Activated naive CD4-positive, alpha-beta T cell treated with anti-CD3 and anti-CD28 coated beads, Interleukin-2, amount 50 U/mL, for 24 hours (primary cell): ENCODE data around the gene ARMC3.

Experiments
- H3K27ac Mint-ChIP-seq: one replicate; pipeline ENCODE4 v1.8.0; 2021; ENCODE audit warnings: mild to moderate bottlenecking, mixed read lengths
- H3K27me3 Mint-ChIP-seq: one replicate; pipeline ENCODE4 v1.8.0; 2021; ENCODE audit warnings: mixed read lengths
- H3K36me3 Mint-ChIP-seq: one replicate; pipeline ENCODE4 v1.8.0; 2021; ENCODE audit warnings: mixed read lengths
- H3K4me1 Mint-ChIP-seq: one replicate; pipeline ENCODE4 v1.8.0; 2021; ENCODE audit warnings: mixed read lengths
- H3K4me3 Mint-ChIP-seq: one replicate; pipeline ENCODE4 v1.8.0; 2021; ENCODE audit warnings: mild to moderate bottlenecking, mixed read lengths
- H3K9me3 Mint-ChIP-seq: one replicate; pipeline ENCODE4 v1.8.0; 2021; ENCODE audit warnings: mixed read lengths

ARMC3 gene

GRCh38 chr10:22959950-22960349 is 32.1 kb downstream of the ARMC3 start:
- no peaks in the 10 kb centered on the region for H3K9me3 Mint-ChIP-seq
- H3K4me3 Mint-ChIP-seq: no peak overlapping the region
- no peaks in the 10 kb centered on the region for H3K36me3 Mint-ChIP-seq
- no peaks in the 10 kb centered on the region for H3K27me3 Mint-ChIP-seq
- H3K4me1 Mint-ChIP-seq: no peaks in the 10 kb centered on the region
- H3K27ac Mint-ChIP-seq: no peak overlapping the region

- Mint-ChIP-seq H3K27ac (no peak overlapping the region), H3K27me3 (no peaks in the 10 kb centered on the region), H3K9me3 (peaks cover 6% of the 10 kb centered on the region), H3K4me3 (no peak overlapping the region), H3K36me3 (peaks cover 4% of the 10 kb centered on the region), H3K4me1 (no peaks in the 10 kb centered on the region)
Measured at GRCh38 chr10:22962817-22963216, 35.0 kb downstream of the ARMC3 start.

GRCh38 chr10:22969704-22970103 is 41.9 kb downstream of the ARMC3 start:
- Mint-ChIP-seq H3K27me3 (no peaks in the 10 kb centered on the region), H3K9me3 (peaks cover 6% of the 10 kb centered on the region), H3K36me3 (peaks cover 4% of the 10 kb centered on the region), H3K27ac (no peak overlapping the region), H3K4me3 (no peak overlapping the region), H3K4me1 (no peaks in the 10 kb centered on the region)

- H3K36me3 Mint-ChIP-seq: no peaks in the 10 kb centered on the region
- peaks cover 3% of the 10 kb centered on the region for H3K27me3 Mint-ChIP-seq
- H3K9me3 Mint-ChIP-seq: no peaks in the 10 kb centered on the region
- H3K4me3 Mint-ChIP-seq: no peak overlapping the region
- H3K27ac Mint-ChIP-seq: no peak overlapping the region
- H3K4me1 Mint-ChIP-seq: no peaks in the 10 kb centered on the region
Measured at GRCh38 chr10:22976534-22976933, 48.7 kb downstream of the ARMC3 start.

GRCh38 chr10:22977751-22978150 is 49.9 kb downstream of the ARMC3 start:
- no peak overlapping the region for H3K27ac Mint-ChIP-seq
- no peaks in the 10 kb centered on the region for H3K4me1 Mint-ChIP-seq
- H3K4me3 Mint-ChIP-seq: no peak overlapping the region
- no peaks in the 10 kb centered on the region for H3K36me3 Mint-ChIP-seq
- no peaks in the 10 kb centered on the region for H3K9me3 Mint-ChIP-seq
- peaks cover 3% of the 10 kb centered on the region for H3K27me3 Mint-ChIP-seq

- H3K36me3 Mint-ChIP-seq: no peaks in the 10 kb centered on the region
- no peaks in the 10 kb centered on the region for H3K9me3 Mint-ChIP-seq
- no peak overlapping the region for H3K4me3 Mint-ChIP-seq
- H3K27ac Mint-ChIP-seq: no peak overlapping the region
- peaks cover 3% of the 10 kb centered on the region for H3K27me3 Mint-ChIP-seq
- H3K4me1 Mint-ChIP-seq: no peaks in the 10 kb centered on the region
Measured at GRCh38 chr10:22978287-22978686, 50.4 kb downstream of the ARMC3 start.

GRCh38 chr10:22978918-22979317 is 51.1 kb downstream of the ARMC3 start:
- no peaks in the 10 kb centered on the region for H3K9me3 Mint-ChIP-seq
- peaks cover 3% of the 10 kb centered on the region for H3K27me3 Mint-ChIP-seq
- H3K4me3 Mint-ChIP-seq: no peak overlapping the region
- H3K36me3 Mint-ChIP-seq: no peaks in the 10 kb centered on the region
- H3K27ac Mint-ChIP-seq: no peak overlapping the region
- no peaks in the 10 kb centered on the region for H3K4me1 Mint-ChIP-seq

GRCh38 chr10:22980822-22981221 is 53.0 kb downstream of the ARMC3 start:
- no peaks in the 10 kb centered on the region for H3K4me1 Mint-ChIP-seq
- H3K27ac Mint-ChIP-seq: no peak overlapping the region
- H3K4me3 Mint-ChIP-seq: no peak overlapping the region
- H3K36me3 Mint-ChIP-seq: no peaks in the 10 kb centered on the region
- no peaks in the 10 kb centered on the region for H3K9me3 Mint-ChIP-seq
- peaks cover 3% of the 10 kb centered on the region for H3K27me3 Mint-ChIP-seq

- Mint-ChIP-seq H3K36me3 (no peaks in the 10 kb centered on the region), H3K4me3 (no peak overlapping the region), H3K4me1 (peaks cover 11% of the 10 kb centered on the region), H3K9me3 (no peaks in the 10 kb centered on the region), H3K27ac (no peak overlapping the region), H3K27me3 (no peaks in the 10 kb centered on the region)
Measured at GRCh38 chr10:22984066-22984465, 56.2 kb downstream of the ARMC3 start.

GRCh38 chr10:22986771-22987542 is 59.1 kb downstream of the ARMC3 start:
- H3K36me3 Mint-ChIP-seq: no peaks in the 10 kb centered on the region
- no peaks in the 10 kb centered on the region for H3K27me3 Mint-ChIP-seq
- no peaks in the 10 kb centered on the region for H3K9me3 Mint-ChIP-seq
- H3K4me3 Mint-ChIP-seq: no peak overlapping the region
- no peak overlapping the region for H3K27ac Mint-ChIP-seq
- H3K4me1 Mint-ChIP-seq: peaks cover 18% of the 10 kb centered on the region

- Mint-ChIP-seq H3K4me1 (peaks cover 21% of the 10 kb centered on the region), H3K4me3 (no peak overlapping the region), H3K9me3 (no peaks in the 10 kb centered on the region), H3K27me3 (no peaks in the 10 kb centered on the region), H3K36me3 (no peaks in the 10 kb centered on the region), H3K27ac (no peak overlapping the region)
Measured at GRCh38 chr10:22988581-22989360, 60.9 kb downstream of the ARMC3 start.

GRCh38 chr10:22990443-22990842 is 62.6 kb downstream of the ARMC3 start:
- Mint-ChIP-seq H3K9me3 (no peaks in the 10 kb centered on the region), H3K27me3 (no peaks in the 10 kb centered on the region), H3K36me3 (no peaks in the 10 kb centered on the region), H3K27ac (no peak overlapping the region), H3K4me1 (peaks cover 21% of the 10 kb centered on the region), H3K4me3 (no peak overlapping the region)

GRCh38 chr10:22992075-22992474 is 64.2 kb downstream of the ARMC3 start:
- Mint-ChIP-seq H3K27ac (no peak overlapping the region), H3K27me3 (no peaks in the 10 kb centered on the region)

GRCh38 chr10:22992621-22993020 is 64.8 kb downstream of the ARMC3 start:
- Mint-ChIP-seq H3K27ac (no peak overlapping the region), H3K36me3 (no peaks in the 10 kb centered on the region), H3K9me3 (no peaks in the 10 kb centered on the region), H3K27me3 (peaks cover 2% of the 10 kb centered on the region), H3K4me3 (no peak overlapping the region), H3K4me1 (peaks cover 21% of the 10 kb centered on the region)

More at GRCh38 chr10:22992075-22992474, 64.2 kb downstream of the ARMC3 start:
- peaks cover 21% of the 10 kb centered on the region for H3K4me1 Mint-ChIP-seq
- H3K36me3 Mint-ChIP-seq: no peaks in the 10 kb centered on the region
- no peaks in the 10 kb centered on the region for H3K9me3 Mint-ChIP-seq
- no peak overlapping the region for H3K4me3 Mint-ChIP-seq

- Mint-ChIP-seq H3K4me1 (peaks cover 18% of the 10 kb centered on the region), H3K27me3 (peaks cover 2% of the 10 kb centered on the region), H3K9me3 (no peaks in the 10 kb centered on the region), H3K27ac (no peak overlapping the region), H3K4me3 (no peak overlapping the region), H3K36me3 (no peaks in the 10 kb centered on the region)
Measured at GRCh38 chr10:22993314-22993713, 65.5 kb downstream of the ARMC3 start.

- Mint-ChIP-seq H3K27me3 (peaks cover 2% of the 10 kb centered on the region), H3K36me3 (no peaks in the 10 kb centered on the region), H3K27ac (no peak overlapping the region), H3K4me1 (peaks cover 1% of the 10 kb centered on the region), H3K9me3 (no peaks in the 10 kb centered on the region), H3K4me3 (no peak overlapping the region)
Measured at GRCh38 chr10:22997096-22997495, 69.2 kb downstream of the ARMC3 start.
